GM20000 (cell line): ENCODE results near the gene RGS14.

Experiments
- DNase-seq: peaks from one replicate; pipeline ENCODE4 v3.0.0; 2012; ENCODE audit warnings: low spot score
- TF ChIP-seq, protein P1 (sequence below): IDR thresholded peaks from 2 replicates; pipeline ENCODE4 v1.5.1; 2012; ENCODE audit warnings: mild to moderate bottlenecking, control low read depth; ENCODE audit errors: extremely low read depth, missing control alignments

The RGS14 gene

DNA sequence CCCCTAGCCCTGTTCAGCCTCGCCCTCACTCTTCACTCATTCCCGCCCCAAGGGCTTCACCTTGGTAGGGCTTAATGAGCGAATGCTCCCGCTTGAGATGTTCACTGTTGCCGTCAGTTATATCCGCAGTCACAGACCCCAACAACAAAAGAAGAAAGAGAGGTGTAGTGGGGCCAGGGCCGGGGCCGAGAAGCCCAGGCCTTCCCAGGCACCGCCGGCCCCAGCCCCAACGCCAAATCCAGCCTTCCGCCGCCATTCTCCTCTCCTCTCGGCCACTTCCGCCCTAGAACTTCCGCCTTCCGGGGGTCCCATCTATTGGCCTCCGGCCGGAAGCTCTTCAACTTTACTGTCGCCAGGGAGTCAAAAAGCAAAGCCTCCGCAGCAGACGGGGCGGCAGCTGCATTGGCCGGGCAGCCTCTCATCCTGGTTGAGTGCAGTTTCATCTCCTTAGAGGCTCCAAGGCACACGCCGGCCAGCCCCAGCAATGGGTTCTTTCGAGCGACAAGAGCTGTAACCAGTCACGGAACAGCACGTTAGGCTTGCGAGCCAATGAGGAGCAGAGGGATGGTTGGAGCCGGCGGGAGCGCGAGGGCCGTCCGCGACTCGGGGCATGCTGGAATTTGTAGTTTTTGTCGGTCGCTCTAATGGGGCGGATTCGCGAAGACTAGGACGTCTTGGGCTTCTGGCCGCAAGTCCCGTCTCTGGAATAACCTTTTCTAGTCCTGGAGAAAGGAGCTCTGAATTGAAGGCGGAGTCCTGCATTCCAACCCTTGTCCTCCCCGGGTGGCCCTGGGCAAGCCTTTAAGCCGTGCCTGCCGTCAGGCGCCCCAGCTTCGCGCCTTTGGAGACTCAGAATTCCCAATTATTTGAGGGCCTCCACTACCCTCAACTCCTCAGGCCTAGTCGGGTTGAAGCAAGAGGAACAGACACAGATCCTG lies 6.1 kb upstream of the RGS14 start, which contains the start of gene LMAN2:
Gene LMAN2, minus strand, starts transcription at position 277 of the 938 bp plus-strand sequence. Its CDS starts 21 bp downstream, at position 256.
- DNase-seq = peak; percentile 94
- TF ChIP-seq, protein P1, sequence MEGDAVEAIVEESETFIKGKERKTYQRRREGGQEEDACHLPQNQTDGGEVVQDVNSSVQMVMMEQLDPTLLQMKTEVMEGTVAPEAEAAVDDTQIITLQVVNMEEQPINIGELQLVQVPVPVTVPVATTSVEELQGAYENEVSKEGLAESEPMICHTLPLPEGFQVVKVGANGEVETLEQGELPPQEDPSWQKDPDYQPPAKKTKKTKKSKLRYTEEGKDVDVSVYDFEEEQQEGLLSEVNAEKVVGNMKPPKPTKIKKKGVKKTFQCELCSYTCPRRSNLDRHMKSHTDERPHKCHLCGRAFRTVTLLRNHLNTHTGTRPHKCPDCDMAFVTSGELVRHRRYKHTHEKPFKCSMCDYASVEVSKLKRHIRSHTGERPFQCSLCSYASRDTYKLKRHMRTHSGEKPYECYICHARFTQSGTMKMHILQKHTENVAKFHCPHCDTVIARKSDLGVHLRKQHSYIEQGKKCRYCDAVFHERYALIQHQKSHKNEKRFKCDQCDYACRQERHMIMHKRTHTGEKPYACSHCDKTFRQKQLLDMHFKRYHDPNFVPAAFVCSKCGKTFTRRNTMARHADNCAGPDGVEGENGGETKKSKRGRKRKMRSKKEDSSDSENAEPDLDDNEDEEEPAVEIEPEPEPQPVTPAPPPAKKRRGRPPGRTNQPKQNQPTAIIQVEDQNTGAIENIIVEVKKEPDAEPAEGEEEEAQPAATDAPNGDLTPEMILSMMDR = no peak

DNA sequence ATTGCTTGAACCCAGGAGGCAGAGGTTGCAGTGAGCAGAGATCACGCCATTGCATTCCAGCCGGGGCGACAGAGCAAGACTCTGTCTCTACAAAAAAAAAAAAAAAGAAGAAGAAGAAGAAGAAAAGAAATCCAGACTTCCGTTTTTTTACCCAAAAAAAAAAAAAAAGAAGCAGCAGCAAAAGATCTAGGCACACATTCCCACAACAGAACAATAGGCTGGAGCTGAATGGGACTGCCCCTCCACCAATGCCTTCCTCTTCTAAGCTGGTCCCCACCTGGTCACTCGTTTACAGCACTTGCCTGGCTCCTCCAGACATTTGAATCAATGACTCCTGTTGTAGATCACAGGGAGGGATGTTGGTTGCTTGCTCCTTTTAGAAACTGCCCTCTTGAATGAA lies 4.6 kb upstream of the RGS14 start:
- no peak for DNase-seq
- TF ChIP-seq, protein P1 = no peak

DNA sequence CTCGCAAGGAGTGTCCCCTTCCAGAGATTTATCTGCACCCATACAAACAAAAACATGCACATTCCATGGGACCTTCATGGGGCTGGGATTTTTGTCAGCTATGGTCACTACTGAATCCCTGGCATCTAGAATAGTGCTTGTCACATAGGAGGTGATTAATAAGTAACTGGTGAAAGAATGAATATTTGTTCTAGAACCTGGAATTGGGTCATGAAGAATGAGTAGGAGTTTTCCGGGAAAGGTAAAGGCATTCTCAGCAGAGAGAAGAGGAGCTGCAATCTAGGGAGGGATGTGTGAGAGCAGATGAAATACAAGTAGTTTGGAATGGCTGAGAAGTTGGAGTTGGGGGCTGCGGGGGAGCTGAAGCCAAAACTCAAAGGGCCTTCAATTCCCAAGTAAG lies 3.5 kb upstream of the RGS14 start:
- DNase-seq = no peak
- TF ChIP-seq, protein P1 = no peak

- TF ChIP-seq, protein P1 = no peak
- DNase-seq = no peak
Measured at GRCh38 chr5:177354711-177355110, 3.0 kb upstream of the RGS14 start.

DNA sequence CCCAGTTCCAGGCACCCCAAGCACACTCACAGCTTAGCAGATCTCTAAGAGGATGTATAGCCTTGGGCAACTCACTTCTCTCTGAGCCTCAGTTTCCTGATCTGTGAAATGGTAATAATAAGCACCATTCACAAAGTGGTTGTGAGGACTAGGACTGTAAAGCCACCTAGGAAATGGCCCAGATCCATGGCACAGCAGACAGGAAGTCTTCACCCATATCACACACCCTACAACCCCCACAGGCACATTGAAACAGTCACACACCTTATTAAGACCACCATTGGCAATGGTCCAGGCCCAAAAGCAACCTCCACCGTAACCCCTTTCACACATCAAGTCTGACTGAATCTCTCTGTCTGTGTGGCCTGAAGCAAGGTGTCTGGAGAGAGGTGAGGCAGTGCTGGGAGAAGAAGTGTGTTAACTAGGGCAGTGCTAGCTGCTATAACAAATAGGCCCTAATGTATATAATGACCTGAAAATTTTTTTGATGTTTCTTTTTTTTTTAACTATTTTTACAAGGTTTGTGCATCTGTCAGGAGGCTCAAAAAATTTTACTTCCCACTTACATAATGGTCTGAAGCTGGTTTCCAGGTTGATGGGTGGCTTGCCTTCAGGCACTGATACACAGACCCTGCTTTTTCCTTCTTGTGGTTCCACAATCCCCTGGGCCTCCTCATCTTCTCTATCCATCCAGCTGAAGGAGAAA lies 2.4 kb upstream of the RGS14 start:
- DNase-seq = no peak
- TF ChIP-seq, protein P1 = no peak

DNA sequence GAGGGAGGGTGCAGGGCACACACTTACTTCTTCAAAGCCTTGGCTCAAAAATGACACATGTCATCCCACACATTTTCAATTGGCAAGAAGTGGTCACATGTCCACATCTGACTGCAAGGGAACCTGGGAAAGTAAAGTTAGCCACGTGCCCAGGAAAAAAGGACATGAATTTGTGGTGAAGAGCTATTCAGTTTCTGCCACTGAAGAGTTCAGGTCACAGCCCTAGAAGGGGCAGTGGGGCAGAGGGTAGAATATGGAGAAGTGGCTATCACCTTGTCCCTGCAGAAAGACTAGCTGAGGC lies 1.9 kb upstream of the RGS14 start:
- TF ChIP-seq, protein P1 = no peak
- DNase-seq = no peak

GRCh38 chr5:177356746-177357145 lies 978 bp upstream of the RGS14 start:
- DNase-seq = no peak

More at GRCh38 chr5:177356746-177357145, 978 bp upstream of the RGS14 start:
- TF ChIP-seq, protein P1 = no peak
